CD4-positive, CD25-positive, alpha-beta regulatory T cell (primary cell): Measurements from ENCODE around the gene TUBB. TPM values are rescaled to one million over a fixed set of nuclear protein-coding genes. Genes with fewer than 3 reads are reported as not detected.
"Not testable (repeated sequence)": the region's sequence is repeated elsewhere in the genome, so short reads cannot be mapped to it uniquely, and the experiment has no call there.

ENCODE experiments used
- ATAC-seq, 2 donors: fragments of 150-1000 bp; cut with Tn5 transposase; one replicate each; pipeline ENCODE4 v1.10.0; 2021; ENCODE audit warnings: low read depth in 2 of 2, moderate number of reproducible peaks in 2 of 2, moderate library complexity in 1 of 2
- DNase-seq, 3 donors: peaks; one replicate each; pipeline versions ENCODE4 v3.0.0 to v3.0.0-alpha.2; 2012 to 2022; ENCODE audit warnings: mixed read lengths in 1 of 3
- H3K27ac ChIP-seq: one replicate; pipeline ENCODE4 v1.7.0; 2013; ENCODE audit warnings: mild to moderate bottlenecking, low read length; ENCODE audit not compliant: insufficient read depth, poor library complexity, severe bottlenecking
- H3K27me3 ChIP-seq: one replicate; pipeline ENCODE4 v1.7.0; 2013; ENCODE audit warnings: low read length; ENCODE audit not compliant: control insufficient read depth, insufficient read depth
- H3K36me3 ChIP-seq: one replicate; pipeline ENCODE4 v1.7.0; 2013; ENCODE audit warnings: mild to moderate bottlenecking, low read length, moderate library complexity; ENCODE audit not compliant: control insufficient read depth, insufficient read depth
- H3K4me1 ChIP-seq: 2 replicates; pipeline ENCODE4 v1.7.0; 2013; ENCODE audit warnings: mild to moderate bottlenecking, low read length; ENCODE audit not compliant: insufficient read depth, control insufficient read depth, poor library complexity, severe bottlenecking
- H3K4me3 ChIP-seq: one replicate; pipeline ENCODE4 v1.7.0; 2013; ENCODE audit warnings: low read depth, mild to moderate bottlenecking, low read length, moderate library complexity
- H3K9me3 ChIP-seq, 2 experiments: 1 replicate in 1 of 2; 2 replicates in 1 of 2; pipeline ENCODE4 v1.7.0; 2013; ENCODE audit warnings: low read length in 2 of 2, mild to moderate bottlenecking in 1 of 2, moderate library complexity in 1 of 2; ENCODE audit not compliant: control insufficient read depth in 2 of 2
- H3K27ac Mint-ChIP-seq, 3 donors: one replicate each; pipeline ENCODE4 v1.8.0; 2020 to 2022; ENCODE audit warnings: mild to moderate bottlenecking in 3 of 3, mixed read lengths in 3 of 3, moderate library complexity in 2 of 3
- H3K27me3 Mint-ChIP-seq: one replicate; pipeline ENCODE4 v1.8.0; 2022; ENCODE audit warnings: mild to moderate bottlenecking, mixed read lengths
- H3K36me3 Mint-ChIP-seq: one replicate; pipeline ENCODE4 v1.8.0; 2020; ENCODE audit warnings: mixed read lengths
- H3K4me1 Mint-ChIP-seq, 4 donors: one replicate each; pipeline ENCODE4 v1.8.0; 2020 to 2022; ENCODE audit warnings: mixed read lengths in 4 of 4, mild to moderate bottlenecking in 1 of 4
- H3K4me3 Mint-ChIP-seq, 4 donors: one replicate each; pipeline ENCODE4 v1.8.0; 2020 to 2022; ENCODE audit warnings: mild to moderate bottlenecking in 4 of 4, mixed read lengths in 4 of 4, moderate library complexity in 3 of 4
- H3K9me3 Mint-ChIP-seq, 7 donors: one replicate each; pipeline ENCODE4 v1.8.0; 2020 to 2022; ENCODE audit warnings: mixed read lengths in 7 of 7, mild to moderate bottlenecking in 3 of 7, moderate library complexity in 2 of 7
- polyA plus RNA-seq, 4 donors: library from polyadenylated mRNA; unstranded; fragments of 300-500 nt; fragmentation: Illumina TruSeq; gene quantifications; one replicate each; pipeline ENCODE4 v1.2.3, GENCODE V29; 2021
- total RNA-seq: library from RNA; stranded (reverse); gene quantifications from one replicate; pipeline ENCODE4 v1.2.3, GENCODE V29; 2022

Gene TUBB
- total and polyA plus RNA-seq, 5 donors from 2014 or later, result 119 to 158 (median 134) TPM

- Histone ChIP-seq H3K27ac (no peak overlapping the region), H3K4me3 (no peak overlapping the region), H3K27me3 (no peaks in the 10 kb centered on the region), H3K9me3 (no peaks in the 10 kb centered on the region), H3K36me3 (no peaks in the 10 kb centered on the region), H3K4me1 (no peaks in the 10 kb centered on the region)
- DNase-seq (no peak), ATAC-seq (no peak)
- Mint-ChIP-seq H3K36me3 (no peaks in the 10 kb centered on the region), H3K9me3 (no peaks in the 10 kb centered on the region), H3K4me3 (no peak overlapping the region), H3K27ac (no peak overlapping the region), H3K27me3 (peaks cover 16% of the 10 kb centered on the region), H3K4me1 (peaks cover 5 to 20% (median 14%) of the 10 kb centered on the region in 4 donors)
These were observed 40.4 kb downstream of the TUBB start for GRCh38 chr6:30760549-30760948.

- no peak for ATAC-seq
- H3K27me3 ChIP-seq, result no peaks in the 10 kb centered on the region
- H3K4me1 ChIP-seq, result no peaks in the 10 kb centered on the region
- no peak for DNase-seq
- H3K36me3 ChIP-seq, result no peaks in the 10 kb centered on the region
- H3K9me3 ChIP-seq, result no peaks in the 10 kb centered on the region
- Mint-ChIP-seq H3K36me3 (no peaks in the 10 kb centered on the region), H3K9me3 (no peaks in the 10 kb centered on the region), H3K4me1 (peaks cover 5 to 27% (median 16%) of the 10 kb centered on the region in 4 donors), H3K27ac (no peak overlapping the region), H3K4me3 (peak overlapping the region in 1 of 4 donors; percentile 15), H3K27me3 (peaks cover 12% of the 10 kb centered on the region)
- H3K4me3 ChIP-seq, result no peak overlapping the region
- no peak overlapping the region for H3K27ac ChIP-seq
These were observed 41.8 kb downstream of the TUBB start for GRCh38 chr6:30761791-30762429.

GRCh38 chr6:30763155-30763617 is 43.0 kb downstream of the TUBB start:
- H3K36me3 ChIP-seq, result no peaks in the 10 kb centered on the region
- H3K27ac Mint-ChIP-seq, result peak overlapping the region in 2 of 3 donors; percentile 18 to 36
- peaks cover 4% of the 10 kb centered on the region for H3K4me1 ChIP-seq
- no peak overlapping the region for H3K27ac ChIP-seq
- no peaks in the 10 kb centered on the region for H3K9me3 ChIP-seq
- H3K36me3 Mint-ChIP-seq, result no peaks in the 10 kb centered on the region
- H3K27me3 ChIP-seq, result no peaks in the 10 kb centered on the region
- H3K4me1 Mint-ChIP-seq, result peaks cover 5 to 37% (median 24%) of the 10 kb centered on the region in 4 donors
- H3K4me3 Mint-ChIP-seq, result no peak overlapping the region
- DNase-seq (no peak), ATAC-seq (no peak)
- no peaks in the 10 kb centered on the region for H3K9me3 Mint-ChIP-seq
- no peak overlapping the region for H3K4me3 ChIP-seq
- peaks cover 12% of the 10 kb centered on the region for H3K27me3 Mint-ChIP-seq

GRCh38 chr6:30763618-30764489 is 43.7 kb downstream of the TUBB start:
- peak overlapping the region in 2 of 4 donors; percentile 13 to 51 for H3K4me3 Mint-ChIP-seq
- no peak for DNase-seq
- Histone ChIP-seq H3K9me3 (no peaks in the 10 kb centered on the region), H3K36me3 (no peaks in the 10 kb centered on the region), H3K4me3 (no peak overlapping the region), H3K27ac (no peak overlapping the region), H3K4me1 (peaks cover 11% of the 10 kb centered on the region), H3K27me3 (no peaks in the 10 kb centered on the region)
- peaks cover 9% of the 10 kb centered on the region for H3K27me3 Mint-ChIP-seq
- ATAC-seq, result peak; percentile 34 to 47
- H3K9me3 Mint-ChIP-seq, result no peaks in the 10 kb centered on the region
- peak overlapping the region; percentile 0 to 38 (median 18) for H3K27ac Mint-ChIP-seq
- H3K36me3 Mint-ChIP-seq, result no peaks in the 10 kb centered on the region
- H3K4me1 Mint-ChIP-seq, result peaks cover 11 to 43% (median 30%) of the 10 kb centered on the region in 4 donors

- H3K9me3 ChIP-seq, H3K4me3 Mint-ChIP-seq, H3K36me3 ChIP-seq, H3K27me3 Mint-ChIP-seq, H3K36me3 Mint-ChIP-seq, DNase-seq, H3K27me3 ChIP-seq, H3K4me3 ChIP-seq, H3K9me3 Mint-ChIP-seq, H3K27ac ChIP-seq, ATAC-seq: not testable (repeated sequence)
- H3K4me1 ChIP-seq, result peaks cover 18% of the 10 kb centered on the region
- peak overlapping the region; percentile 0 to 18 (median 5) for H3K27ac Mint-ChIP-seq
- H3K4me1 Mint-ChIP-seq, result peaks cover 18 to 50% (median 35%) of the 10 kb centered on the region in 4 donors
These were observed 44.4 kb downstream of the TUBB start for GRCh38 chr6:30764490-30765043.

DNA sequence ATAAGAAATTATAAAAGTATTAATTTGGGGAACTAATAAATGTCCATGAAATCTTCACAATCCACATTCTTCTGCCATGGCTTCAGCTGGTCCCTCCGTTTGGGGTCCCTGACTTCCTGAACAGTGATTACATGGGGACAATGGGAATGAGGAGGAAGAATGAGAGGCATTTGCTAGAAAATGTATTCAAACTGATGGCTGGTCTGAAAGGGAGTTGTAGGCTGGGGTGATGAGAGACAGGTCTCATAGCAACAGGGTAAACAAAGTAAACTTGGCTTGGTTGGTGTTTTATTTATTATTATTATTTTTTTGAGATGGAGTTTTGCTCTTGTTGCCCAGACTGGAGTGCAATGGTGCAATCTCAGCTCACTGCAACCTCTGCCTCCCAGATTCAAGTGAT is 45.3 kb downstream of the TUBB start:
- H3K27ac Mint-ChIP-seq, H3K27ac ChIP-seq, H3K4me3 Mint-ChIP-seq, H3K36me3 Mint-ChIP-seq, H3K36me3 ChIP-seq, H3K9me3 Mint-ChIP-seq, ATAC-seq, H3K4me3 ChIP-seq, H3K27me3 Mint-ChIP-seq, DNase-seq, H3K27me3 ChIP-seq, H3K9me3 ChIP-seq: not testable (repeated sequence)
- H3K4me1 ChIP-seq, result peaks cover 24% of the 10 kb centered on the region
- H3K4me1 Mint-ChIP-seq, result peaks cover 24 to 60% (median 43%) of the 10 kb centered on the region in 4 donors

- no peaks in the 10 kb centered on the region for H3K9me3 Mint-ChIP-seq
- no peak overlapping the region for H3K27ac ChIP-seq
- H3K27me3 Mint-ChIP-seq, result no peaks in the 10 kb centered on the region
- H3K4me1 Mint-ChIP-seq, result peaks cover 24 to 64% (median 43%) of the 10 kb centered on the region in 4 donors
- H3K4me3 ChIP-seq, result no peak overlapping the region
- no peak for DNase-seq
- no peak overlapping the region for H3K4me3 Mint-ChIP-seq
- H3K4me1 ChIP-seq, result peaks cover 24% of the 10 kb centered on the region
- peak overlapping the region in 1 of 3 donors; percentile 4 for H3K27ac Mint-ChIP-seq
- no peaks in the 10 kb centered on the region for H3K27me3 ChIP-seq
- no peak for ATAC-seq
- H3K36me3 ChIP-seq, result no peaks in the 10 kb centered on the region
- no peaks in the 10 kb centered on the region for H3K9me3 ChIP-seq
- no peaks in the 10 kb centered on the region for H3K36me3 Mint-ChIP-seq
These were observed 46.5 kb downstream of the TUBB start for GRCh38 chr6:30766461-30767157.
